CD14-positive monocyte (primary cell): Measurements from ENCODE around the gene LRP1B. TPM values are rescaled to one million over a fixed set of nuclear protein-coding genes. Genes with fewer than 3 reads are reported as not detected.

Experiments used
- DNase-seq, 3 donors: peaks; one replicate each; pipeline ENCODE4 v3.0.0-alpha.2; 2011 to 2022
- H2AFZ ChIP-seq: 2 replicates; pipeline ENCODE4 v1.6.0; 2012; ENCODE audit warnings: mild to moderate bottlenecking, low read depth, low read length, inconsistent platforms; ENCODE audit not compliant: insufficient read depth, poor library complexity, severe bottlenecking
- H3K27ac ChIP-seq, 2 donors: 1 replicate in 1 of 2; 2 replicates in 1 of 2; pipeline ENCODE4 v1.5.1; 2012 to 2013; ENCODE audit warnings: low read length in 2 of 2, control low read depth in 1 of 2, inconsistent platforms in 1 of 2, low read depth in 1 of 2, mild to moderate bottlenecking in 1 of 2
- H3K27me3 ChIP-seq, 2 donors: one replicate each; pipeline versions ENCODE4 v1.6.0 to v1.6.1; 2011 to 2013; ENCODE audit warnings: low read length in 2 of 2; ENCODE audit not compliant: control insufficient read depth in 2 of 2, insufficient read depth in 2 of 2
- H3K36me3 ChIP-seq, 2 donors: replicated peaks in 1 of 2; 1 replicate in 1 of 2; 2 replicates in 1 of 2; pipeline versions ENCODE4 v1.5.1 to v1.6.1; 2012 to 2013; ENCODE audit warnings: low read length in 2 of 2, control low read depth in 1 of 2, inconsistent platforms in 1 of 2, mild to moderate bottlenecking in 1 of 2; ENCODE audit not compliant: insufficient read depth in 2 of 2, control insufficient read depth in 1 of 2
- H3K4me1 ChIP-seq, 2 donors: 1 replicate in 1 of 2; 2 replicates in 1 of 2; pipeline versions ENCODE4 v1.5.1 to v1.6.1; 2012 to 2013; ENCODE audit warnings: low read length in 2 of 2, control low read depth in 1 of 2, inconsistent platforms in 1 of 2, mild to moderate bottlenecking in 1 of 2, moderate library complexity in 1 of 2; ENCODE audit not compliant: insufficient read depth in 2 of 2, control insufficient read depth in 1 of 2
- H3K4me2 ChIP-seq: replicated peaks from 2 replicates; pipeline ENCODE3; 2012; ENCODE audit warnings: low read length, moderate library complexity, mild to moderate bottlenecking; ENCODE audit not compliant: poor library complexity, severe bottlenecking; ENCODE audit errors: extremely low read depth
- H3K4me3 ChIP-seq, 3 experiments: fragments of 200-600 bp in 1 of 3; sonication (generic) in 1 of 3; replicated peaks in 1 of 3; 1 replicate in 2 of 3; 2 replicates in 1 of 3; pipeline ENCODE4 v1.5.1; 2011 to 2013; ENCODE audit warnings: low read length in 3 of 3, mild to moderate bottlenecking in 3 of 3, control low read depth in 2 of 3, low read depth in 2 of 3, inconsistent platforms in 1 of 3, moderate library complexity in 1 of 3
- H3K79me2 ChIP-seq: 2 replicates; pipeline ENCODE4 v1.6.0; 2012; ENCODE audit warnings: mild to moderate bottlenecking, control low read depth, inconsistent platforms, low read length, moderate library complexity; ENCODE audit not compliant: insufficient read depth
- H3K9ac ChIP-seq: 2 replicates; pipeline ENCODE4 v1.6.0; 2017; ENCODE audit warnings: low read length, mild to moderate bottlenecking; ENCODE audit not compliant: insufficient read depth, poor library complexity, severe bottlenecking
- H3K9me3 ChIP-seq, 2 donors: replicated peaks in 1 of 2; 1 replicate in 1 of 2; 2 replicates in 1 of 2; pipeline versions ENCODE4 v1.5.1 to v1.6.1; 2012 to 2013; ENCODE audit warnings: low read length in 2 of 2, control low read depth in 1 of 2; ENCODE audit not compliant: control insufficient read depth in 1 of 2, insufficient read depth in 1 of 2
- H4K20me1 ChIP-seq: 2 replicates; pipeline ENCODE4 v1.6.0; 2012; ENCODE audit warnings: mild to moderate bottlenecking, low read length, control low read depth, moderate library complexity; ENCODE audit not compliant: insufficient read depth
- H3K27ac Mint-ChIP-seq, 7 donors: one replicate each; pipeline ENCODE4 v1.8.0; 2020; ENCODE audit warnings: mild to moderate bottlenecking in 7 of 7, mixed read lengths in 7 of 7, moderate library complexity in 6 of 7, inconsistent platforms in 2 of 7
- H3K27me3 Mint-ChIP-seq, 3 donors: one replicate each; pipeline ENCODE4 v1.8.0; 2021 to 2022; ENCODE audit warnings: low read depth in 3 of 3, mild to moderate bottlenecking in 3 of 3, mixed read lengths in 3 of 3, moderate library complexity in 3 of 3, inconsistent platforms in 1 of 3
- H3K36me3 Mint-ChIP-seq, 2 donors: one replicate each; pipeline ENCODE4 v1.8.0; 2020; ENCODE audit warnings: mixed read lengths in 2 of 2, inconsistent platforms in 1 of 2, mild to moderate bottlenecking in 1 of 2
- H3K4me1 Mint-ChIP-seq: one replicate; pipeline ENCODE4 v1.8.0; 2020; ENCODE audit warnings: mild to moderate bottlenecking, mixed read lengths
- H3K4me3 Mint-ChIP-seq, 2 donors: one replicate each; pipeline ENCODE4 v1.8.0; 2020; ENCODE audit warnings: mild to moderate bottlenecking in 2 of 2, mixed read lengths in 2 of 2, moderate library complexity in 1 of 2
- H3K9me3 Mint-ChIP-seq, 7 donors: one replicate each; pipeline ENCODE4 v1.8.0; 2020 to 2022; ENCODE audit warnings: mixed read lengths in 7 of 7, mild to moderate bottlenecking in 6 of 7, moderate library complexity in 6 of 7, inconsistent platforms in 2 of 7
- CTCF ChIP-seq: fragments of 200-600 bp; IDR thresholded peaks from one replicate; pipeline ENCODE4 v1.8.0; 2022; ENCODE audit warnings: antibody characterized with exemption, mild to moderate bottlenecking
- WGBS: methylation state at CpG from one replicate; pipeline ENCODE4 v1.1.5; 2013; ENCODE audit warnings: missing lambda C conversion rate; ENCODE audit not compliant: insufficient coverage; 5-methylcytosine and 5-hydroxymethylcytosine counted together
- intact Hi-C, 2 donors: fragments of 100-400 bp; cut with micrococcal nuclease; formaldehyde crosslinking; loops; one replicate each; pipeline versions ENCODE4 v1.15.0 to v1.15.1; 2023
- polyA plus RNA-seq, 3 donors: library from polyadenylated mRNA; depleted of rRNA in 1 of 3; unstranded in 2 of 3; stranded (reverse) in 1 of 3; fragments of 300-500 nt in 2 of 3; fragments of >200 nt in 1 of 3; fragmentation: Illumina TruSeq in 2 of 3; gene quantifications; 1 replicate in 2 of 3; 2 replicates in 1 of 3; pipeline ENCODE4 v1.2.3, GENCODE V29; 2012 to 2021

The LRP1B gene
- polyA plus RNA-seq, 3 donors: not detected

GRCh38 chr2:141455877-141456276 lies 674.9 kb downstream of the LRP1B start:
- H2AFZ ChIP-seq: no peak overlapping the region
- no peaks in the 10 kb centered on the region for H3K79me2 ChIP-seq
- peaks cover 0 to 3% (median 2%) of the 10 kb centered on the region in 7 donors for H3K9me3 Mint-ChIP-seq
- H4K20me1 ChIP-seq: no peaks in the 10 kb centered on the region
- H3K4me3 Mint-ChIP-seq: no peak overlapping the region
- no peaks in the 10 kb centered on the region for H3K27me3 Mint-ChIP-seq
- H3K36me3 ChIP-seq: no peaks in the 10 kb centered on the region
- intact Hi-C loops: no loop called here
- no peak overlapping the region for H3K27ac Mint-ChIP-seq
- no peak overlapping the region for H3K4me3 ChIP-seq
- H3K9ac ChIP-seq: no peak overlapping the region
- no peaks in the 10 kb centered on the region for H3K9me3 ChIP-seq
- H3K4me2 ChIP-seq: no peak overlapping the region
- H3K4me1 ChIP-seq: no peaks in the 10 kb centered on the region
- TF ChIP-seq CTCF: no peak
- no peaks in the 10 kb centered on the region for H3K27me3 ChIP-seq
- WGBS: no CpG with 5 or more reads among the region's 2 CpGs
- H3K4me1 Mint-ChIP-seq: no peaks in the 10 kb centered on the region
- H3K27ac ChIP-seq: no peak overlapping the region
- DNase-seq: no peak
- H3K36me3 Mint-ChIP-seq: no peaks in the 10 kb centered on the region

- Mint-ChIP-seq H3K4me3 (no peak overlapping the region), H3K27me3 (no peaks in the 10 kb centered on the region), H3K27ac (no peak overlapping the region), H3K9me3 (peaks cover 0 to 3% (median 2%) of the 10 kb centered on the region in 7 donors), H3K36me3 (no peaks in the 10 kb centered on the region), H3K4me1 (no peaks in the 10 kb centered on the region)
- Histone ChIP-seq H3K9me3 (no peaks in the 10 kb centered on the region), H3K79me2 (no peaks in the 10 kb centered on the region), H3K4me1 (no peaks in the 10 kb centered on the region), H2AFZ (no peak overlapping the region), H3K4me3 (no peak overlapping the region), H3K4me2 (no peak overlapping the region), H3K27me3 (no peaks in the 10 kb centered on the region), H3K9ac (no peak overlapping the region), H3K36me3 (no peaks in the 10 kb centered on the region), H4K20me1 (no peaks in the 10 kb centered on the region), H3K27ac (no peak overlapping the region)
- intact Hi-C loops: no loop called here
- DNase-seq: no peak
- TF ChIP-seq CTCF: no peak
- WGBS: no CpG with 5 or more reads among the region's 7 CpGs
Observed at GRCh38 chr2:141455211-141455826, 675.5 kb downstream of the LRP1B start.
